NOMO-1 treated with DMSO at 0.1 percent for 48 hours (cell line): ENCODE results near the gene HYAL2.
"Not testable (repeated sequence)": the region's sequence is repeated elsewhere in the genome, so short reads cannot be mapped to it uniquely, and the experiment has no call there.

Experiments
- DNase-seq: peaks from one replicate; lab custom pipeline; 2025; ENCODE audit not compliant: unreplicated experiment; lab: John Stamatoyannopoulos, UW

HYAL2 gene

GRCh38 chr3:50292159-50293078, 30.1 kb downstream of the HYAL2 start, which contains the start of gene IFRD2:
IFRD2 (minus strand) TSS chr3:50292429; CDS start chr3:50292274, 155 bp downstream.
- peak; percentile 98 for DNase-seq

GRCh38 chr3:50290161-50290641, 32.3 kb downstream of the HYAL2 start:
- no peak for DNase-seq

GRCh38 chr3:50289130-50289529, 33.4 kb downstream of the HYAL2 start:
- no peak for DNase-seq

- no peak for DNase-seq
These were observed 34.0 kb downstream of the HYAL2 start for GRCh38 chr3:50288387-50289007.

DNA sequence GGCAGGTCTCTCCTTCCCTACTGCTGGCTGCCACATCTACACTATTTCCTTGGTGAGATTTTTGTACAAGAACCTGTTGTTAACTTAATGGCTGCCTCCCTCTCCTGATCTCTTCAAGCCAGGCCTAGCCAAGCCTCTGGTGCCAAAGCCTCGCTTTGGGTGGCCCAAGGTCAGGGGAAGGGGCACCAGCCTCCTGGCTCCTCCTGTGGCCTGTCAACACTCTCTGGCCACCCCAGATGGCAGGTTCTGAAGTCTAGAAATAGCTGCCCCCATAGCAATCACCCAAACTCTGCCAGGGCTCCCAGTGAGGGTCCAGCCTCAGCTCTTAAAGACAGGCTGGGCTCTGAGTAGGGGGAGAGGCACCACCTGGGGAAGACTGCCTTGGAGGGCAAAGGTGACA, 35.3 kb downstream of the HYAL2 start:
- DNase-seq = no peak

- no peak for DNase-seq
These were observed 36.0 kb downstream of the HYAL2 start for GRCh38 chr3:50286322-50287227.

DNA sequence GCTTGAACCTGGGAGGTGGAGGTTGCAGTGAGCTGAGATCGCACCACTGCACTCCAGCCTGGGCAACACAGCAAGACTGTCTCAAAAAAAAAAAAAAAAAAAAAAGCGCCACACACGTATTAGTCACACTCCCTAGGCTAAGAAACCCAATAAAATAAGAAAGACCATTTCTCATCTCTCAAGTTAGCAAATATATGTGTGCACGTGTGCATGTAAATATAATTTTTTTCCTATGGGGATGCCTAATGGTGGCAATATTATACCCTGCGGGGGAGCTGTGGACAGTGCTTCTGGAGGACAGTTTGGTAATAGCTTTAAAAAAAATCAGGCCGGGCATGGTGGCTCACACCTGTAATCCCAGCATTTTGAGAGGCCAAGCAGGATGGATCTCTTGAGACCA, 38.4 kb downstream of the HYAL2 start:
- not testable (repeated sequence) for DNase-seq

GRCh38 chr3:50279255-50280016, 43.1 kb downstream of the HYAL2 start:
- no peak for DNase-seq

- no peak for DNase-seq
These were observed 43.7 kb downstream of the HYAL2 start, which contains the start of gene LSMEM2 for GRCh38 chr3:50278880-50279224. LSMEM2 (plus strand) TSS chr3:50279087; CDS start chr3:50279114, 27 bp downstream.

DNA sequence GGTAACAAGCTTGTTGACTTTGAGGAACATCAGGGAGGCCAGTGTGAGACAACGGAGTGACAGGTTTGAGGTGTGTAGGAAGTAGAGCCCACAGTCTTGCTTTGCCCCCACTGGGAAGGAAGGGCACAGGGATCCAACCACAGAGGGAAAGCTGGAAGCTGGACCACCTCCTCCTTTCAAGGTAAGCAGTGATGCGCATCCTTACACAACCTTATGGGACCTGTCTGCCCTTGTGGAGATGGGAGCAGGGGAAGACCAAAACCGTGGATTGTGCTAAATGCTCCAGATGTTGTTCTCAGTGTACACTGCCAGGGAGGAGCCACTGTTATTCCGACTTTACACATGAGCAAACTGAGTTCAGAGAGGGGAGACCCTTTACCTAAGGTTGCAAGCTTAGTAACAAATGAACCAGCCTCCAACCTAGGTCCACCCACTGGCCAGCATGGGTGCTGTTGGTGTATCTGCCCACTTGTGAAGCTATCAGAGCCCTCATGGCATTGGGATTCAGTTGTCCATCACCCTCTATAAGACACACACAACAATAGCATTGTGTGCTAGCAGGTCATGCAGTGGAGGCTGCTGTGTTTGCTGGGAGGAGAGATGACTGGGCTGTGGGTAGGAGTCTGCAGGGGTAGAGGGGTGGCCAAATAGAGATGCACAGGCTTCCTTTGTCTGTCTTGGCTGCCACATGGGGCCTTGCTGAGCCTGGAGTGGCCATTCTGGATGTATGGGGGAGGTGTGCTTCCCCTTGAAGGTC, 44.2 kb downstream of the HYAL2 start:
- no peak for DNase-seq

DNA sequence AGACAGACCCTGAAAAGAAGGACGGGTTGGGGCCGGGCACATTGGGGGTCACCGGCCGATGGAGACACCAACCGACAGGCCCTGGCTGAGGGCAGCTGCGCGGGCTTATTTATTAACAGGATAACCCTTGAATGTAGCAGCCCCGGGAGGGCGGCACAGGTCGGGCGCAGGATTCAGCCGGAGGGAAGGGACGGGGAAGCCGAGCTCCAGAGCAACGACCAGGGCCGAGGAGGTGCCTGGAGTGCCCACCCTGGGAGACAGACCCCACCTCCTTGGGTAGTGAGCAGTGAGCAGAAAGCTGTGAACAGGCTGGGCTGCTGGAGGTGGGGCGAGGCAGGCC, 45.8 kb downstream of the HYAL2 start:
- DNase-seq = no peak

- DNase-seq = no peak
These were observed 46.4 kb downstream of the HYAL2 start for GRCh38 chr3:50275996-50276761.

DNA sequence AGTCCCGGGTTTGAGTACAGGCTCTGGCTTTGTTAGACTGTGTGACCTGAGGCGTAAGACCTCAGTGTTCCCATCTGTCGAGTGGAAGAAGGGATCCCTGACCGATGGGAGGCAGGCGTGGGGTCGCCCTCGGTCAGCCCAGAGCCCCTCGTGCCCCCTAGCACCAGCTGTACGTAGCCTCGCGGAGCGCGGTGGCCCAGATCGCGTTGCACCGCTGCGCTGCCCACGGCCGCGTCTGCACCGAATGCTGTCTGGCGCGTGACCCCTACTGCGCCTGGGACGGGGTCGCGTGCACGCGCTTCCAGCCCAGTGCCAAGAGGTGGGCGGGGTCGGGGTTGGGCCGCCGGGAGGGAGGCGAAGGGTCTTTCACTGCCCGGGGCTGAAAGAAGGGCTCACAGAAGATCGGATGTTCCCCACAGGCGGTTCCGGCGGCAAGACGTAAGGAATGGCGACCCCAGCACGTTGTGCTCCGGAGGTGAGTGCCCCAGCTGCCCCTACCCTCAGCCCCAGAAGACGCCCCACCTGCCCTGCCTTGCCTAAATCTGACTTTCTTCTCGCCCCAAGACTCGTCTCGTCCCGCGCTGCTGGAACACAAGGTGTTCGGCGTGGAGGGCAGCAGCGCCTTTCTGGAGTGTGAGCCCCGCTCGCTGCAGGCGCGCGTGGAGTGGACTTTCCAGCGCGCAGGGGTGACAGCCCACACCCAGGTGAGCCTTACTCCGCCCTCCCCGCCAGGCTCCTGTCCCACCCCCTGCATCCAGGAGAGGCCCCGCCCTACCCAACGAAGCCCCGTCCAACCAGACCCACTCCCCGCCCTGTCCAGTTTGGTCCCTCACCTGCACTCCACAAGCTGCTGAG, 47.2 kb downstream of the HYAL2 start:
- DNase-seq = no peak

DNA sequence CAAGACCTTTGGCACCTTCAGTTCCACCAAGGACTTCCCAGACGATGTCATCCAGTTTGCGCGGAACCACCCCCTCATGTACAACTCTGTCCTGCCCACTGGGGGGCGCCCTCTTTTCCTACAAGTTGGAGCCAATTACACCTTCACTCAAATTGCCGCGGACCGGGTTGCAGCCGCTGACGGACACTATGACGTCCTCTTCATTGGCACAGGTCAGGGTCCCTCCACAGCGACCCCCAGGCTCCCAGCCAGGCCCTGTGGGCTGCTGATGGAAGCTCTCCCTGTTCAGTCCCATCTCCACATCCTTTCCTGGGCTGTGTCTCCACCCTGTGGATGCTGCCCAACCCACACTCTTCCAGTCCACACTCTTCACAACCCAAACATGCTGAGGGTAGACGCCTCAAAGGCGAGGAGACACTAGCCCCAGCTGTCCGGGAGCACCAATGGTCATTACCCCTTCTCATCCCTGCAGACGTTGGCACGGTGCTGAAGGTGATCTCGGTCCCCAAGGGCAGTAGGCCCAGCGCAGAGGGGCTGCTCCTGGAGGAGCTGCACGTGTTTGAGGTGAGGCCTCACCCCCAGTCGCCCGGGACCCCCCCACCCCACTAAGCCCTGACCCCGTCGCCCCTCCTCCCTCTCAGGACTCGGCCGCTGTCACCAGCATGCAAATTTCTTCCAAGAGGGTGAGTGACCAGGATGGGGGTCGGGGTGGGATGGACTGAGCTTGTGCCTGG, 48.0 kb downstream of the HYAL2 start:
- peak; percentile 49 for DNase-seq

- no peak for DNase-seq
These were observed 48.9 kb downstream of the HYAL2 start for GRCh38 chr3:50273689-50274065.

DNA sequence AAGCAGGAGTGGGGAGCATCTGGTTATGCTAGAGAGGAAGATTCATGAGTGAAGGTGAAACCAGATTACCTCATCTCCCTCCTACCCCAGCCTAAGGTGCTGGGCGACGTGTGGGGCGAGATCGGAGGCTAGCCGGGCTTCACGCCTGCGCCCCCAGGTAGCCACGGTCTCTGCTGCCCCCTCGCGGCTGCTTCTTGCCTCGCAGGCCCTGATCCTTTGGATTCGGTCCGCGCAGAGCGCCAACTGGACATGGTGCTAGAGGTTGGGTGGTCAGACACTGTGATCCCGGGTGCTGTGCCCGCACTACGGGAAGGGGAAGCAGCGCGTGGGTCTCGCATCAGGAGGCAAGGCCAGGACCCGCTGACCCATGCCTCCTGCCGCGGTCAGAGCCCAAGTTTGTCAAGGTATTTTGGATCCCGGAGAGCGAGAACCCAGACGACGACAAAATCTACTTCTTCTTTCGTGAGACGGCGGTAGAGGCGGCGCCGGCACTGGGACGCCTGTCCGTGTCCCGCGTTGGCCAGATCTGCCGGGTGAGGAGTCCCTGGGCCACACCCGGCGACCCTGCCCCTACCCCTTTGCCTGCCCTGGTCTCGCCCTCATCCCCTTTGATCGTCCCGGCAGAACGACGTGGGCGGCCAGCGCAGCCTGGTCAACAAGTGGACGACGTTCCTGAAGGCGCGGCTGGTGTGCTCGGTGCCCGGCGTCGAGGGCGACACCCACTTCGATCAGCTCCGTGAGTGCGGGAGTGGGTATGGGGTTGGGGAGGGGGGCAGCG, 49.4 kb downstream of the HYAL2 start:
- DNase-seq = peak; percentile 80

GRCh38 chr3:50272538-50272910, 50.0 kb downstream of the HYAL2 start:
- DNase-seq = not testable (repeated sequence)
